ENCODE results near the gene VENTX. TPM values are rescaled to one million over a fixed set of nuclear protein-coding genes. Genes with fewer than 3 reads are reported as not detected.

The VENTX gene
- total RNA-seq, 1 experiment from 2014 or later, result not detected

DNA sequence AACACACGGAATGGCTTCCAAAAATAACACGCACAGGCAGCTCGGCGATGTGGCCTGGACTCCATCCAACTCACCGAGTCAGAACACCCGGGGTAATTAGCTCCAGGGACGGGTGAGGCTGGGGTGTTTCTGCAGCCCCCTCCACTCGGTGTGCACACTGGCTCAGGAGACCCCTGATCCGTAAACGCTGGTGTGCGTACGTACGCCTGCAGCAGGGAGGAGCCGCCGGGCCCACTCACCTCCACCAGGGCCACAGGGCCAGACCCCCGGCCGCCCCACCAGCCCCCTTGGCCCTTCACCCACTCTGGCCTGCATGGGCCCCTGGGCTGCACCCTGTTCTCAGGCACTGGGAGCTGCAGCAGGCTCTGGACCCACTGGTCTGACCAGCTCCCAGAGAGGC is 30.0 kb upstream of the VENTX start:
- H3K36me3 Mint-ChIP-seq (ENCODE audit: insufficient read depth, unreplicated experiment), result peaks cover under 1% of the 10 kb centered on the region
- intact Hi-C loops (cut with micrococcal nuclease; ENCODE audit: unreplicated experiment), result no loop called here
- no peak for DNase-seq
- TF ChIP-seq, protein P1, sequence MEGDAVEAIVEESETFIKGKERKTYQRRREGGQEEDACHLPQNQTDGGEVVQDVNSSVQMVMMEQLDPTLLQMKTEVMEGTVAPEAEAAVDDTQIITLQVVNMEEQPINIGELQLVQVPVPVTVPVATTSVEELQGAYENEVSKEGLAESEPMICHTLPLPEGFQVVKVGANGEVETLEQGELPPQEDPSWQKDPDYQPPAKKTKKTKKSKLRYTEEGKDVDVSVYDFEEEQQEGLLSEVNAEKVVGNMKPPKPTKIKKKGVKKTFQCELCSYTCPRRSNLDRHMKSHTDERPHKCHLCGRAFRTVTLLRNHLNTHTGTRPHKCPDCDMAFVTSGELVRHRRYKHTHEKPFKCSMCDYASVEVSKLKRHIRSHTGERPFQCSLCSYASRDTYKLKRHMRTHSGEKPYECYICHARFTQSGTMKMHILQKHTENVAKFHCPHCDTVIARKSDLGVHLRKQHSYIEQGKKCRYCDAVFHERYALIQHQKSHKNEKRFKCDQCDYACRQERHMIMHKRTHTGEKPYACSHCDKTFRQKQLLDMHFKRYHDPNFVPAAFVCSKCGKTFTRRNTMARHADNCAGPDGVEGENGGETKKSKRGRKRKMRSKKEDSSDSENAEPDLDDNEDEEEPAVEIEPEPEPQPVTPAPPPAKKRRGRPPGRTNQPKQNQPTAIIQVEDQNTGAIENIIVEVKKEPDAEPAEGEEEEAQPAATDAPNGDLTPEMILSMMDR (IDR thresholded peaks at IDR 0.05; ENCODE audit: unreplicated experiment), result no peak
- no peaks in the 10 kb centered on the region for H3K9me3 Mint-ChIP-seq (ENCODE audit: low read depth, unreplicated experiment)
- no peaks in the 10 kb centered on the region for H3K4me1 Mint-ChIP-seq (ENCODE audit: low read depth, unreplicated experiment)
- H3K27me3 Mint-ChIP-seq (ENCODE audit: unreplicated experiment), result no peaks in the 10 kb centered on the region
- BruUV-seq (replicated peaks), result no TSS peak
- H3K4me3 Mint-ChIP-seq (ENCODE audit: low read depth, unreplicated experiment), result no peak overlapping the region
- no peak overlapping the region for H3K27ac Mint-ChIP-seq (ENCODE audit: unreplicated experiment)
- CTCF ChIA-PET, result no interaction called here

DNA sequence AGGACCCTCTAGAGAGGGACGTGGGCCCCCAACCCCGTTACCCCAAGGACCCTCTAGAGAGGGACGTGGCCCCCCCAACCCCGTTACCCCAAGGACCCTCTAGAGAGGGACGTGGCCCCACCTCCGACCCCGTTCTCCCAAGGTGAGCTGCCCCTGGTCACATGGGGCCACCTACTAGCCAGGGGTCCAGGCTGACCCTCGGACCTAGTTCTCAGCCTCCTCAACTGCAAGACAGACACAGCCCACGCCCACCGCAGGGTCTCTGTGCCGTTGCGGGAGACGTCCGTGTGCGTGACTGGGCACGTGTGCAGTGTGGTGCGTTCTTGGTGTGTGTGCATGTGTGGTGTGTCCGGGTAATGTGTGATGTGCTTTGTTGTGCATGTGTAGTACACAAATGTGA is 29.2 kb upstream of the VENTX start:
- no peak overlapping the region for H3K27ac Mint-ChIP-seq (ENCODE audit: unreplicated experiment)
- TF ChIP-seq, protein P1 (IDR thresholded peaks at IDR 0.05; ENCODE audit: unreplicated experiment), result no peak
- no peaks in the 10 kb centered on the region for H3K4me1 Mint-ChIP-seq (ENCODE audit: low read depth, unreplicated experiment)
- CTCF ChIA-PET, result no interaction called here
- intact Hi-C loops (cut with micrococcal nuclease; ENCODE audit: unreplicated experiment), result no loop called here
- no peaks in the 10 kb centered on the region for H3K27me3 Mint-ChIP-seq (ENCODE audit: unreplicated experiment)
- no TSS peak for BruUV-seq (replicated peaks)
- no peaks in the 10 kb centered on the region for H3K36me3 Mint-ChIP-seq (ENCODE audit: insufficient read depth, unreplicated experiment)
- H3K9me3 Mint-ChIP-seq (ENCODE audit: low read depth, unreplicated experiment), result no peaks in the 10 kb centered on the region
- no peak for DNase-seq
- no peak overlapping the region for H3K4me3 Mint-ChIP-seq (ENCODE audit: low read depth, unreplicated experiment)

DNA sequence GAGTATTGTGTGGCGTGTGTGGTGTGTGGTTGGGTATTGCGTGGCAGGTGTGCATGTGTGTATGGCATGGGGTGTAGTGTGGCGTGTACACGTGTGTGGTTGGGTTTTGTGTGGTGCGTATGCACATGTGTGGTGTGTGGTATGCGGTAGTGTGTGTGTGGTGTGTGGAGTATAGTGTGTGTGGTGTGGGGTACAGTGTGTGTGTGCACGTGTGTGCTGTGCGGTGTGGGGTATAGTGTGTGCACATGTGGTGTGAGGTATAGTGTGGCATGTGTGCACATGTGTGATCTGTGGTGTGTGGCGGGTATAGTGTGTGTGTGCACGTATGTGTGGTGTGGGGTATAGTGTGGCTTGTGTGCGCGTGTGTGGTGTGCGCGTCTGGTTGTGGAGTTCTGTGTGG is 28.5 kb upstream of the VENTX start:
- H3K4me1 Mint-ChIP-seq (ENCODE audit: low read depth, unreplicated experiment), result no peaks in the 10 kb centered on the region
- CTCF ChIA-PET, result no interaction called here
- no peaks in the 10 kb centered on the region for H3K9me3 Mint-ChIP-seq (ENCODE audit: low read depth, unreplicated experiment)
- BruUV-seq (replicated peaks), result no TSS peak
- TF ChIP-seq, protein P1 (IDR thresholded peaks at IDR 0.05; ENCODE audit: unreplicated experiment), result no peak
- H3K4me3 Mint-ChIP-seq (ENCODE audit: low read depth, unreplicated experiment), result no peak overlapping the region
- intact Hi-C loops (cut with micrococcal nuclease; ENCODE audit: unreplicated experiment), result no loop called here
- H3K27me3 Mint-ChIP-seq (ENCODE audit: unreplicated experiment), result no peaks in the 10 kb centered on the region
- H3K36me3 Mint-ChIP-seq (ENCODE audit: insufficient read depth, unreplicated experiment), result no peaks in the 10 kb centered on the region
- H3K27ac Mint-ChIP-seq (ENCODE audit: unreplicated experiment), result no peak overlapping the region
- no peak for DNase-seq

DNA sequence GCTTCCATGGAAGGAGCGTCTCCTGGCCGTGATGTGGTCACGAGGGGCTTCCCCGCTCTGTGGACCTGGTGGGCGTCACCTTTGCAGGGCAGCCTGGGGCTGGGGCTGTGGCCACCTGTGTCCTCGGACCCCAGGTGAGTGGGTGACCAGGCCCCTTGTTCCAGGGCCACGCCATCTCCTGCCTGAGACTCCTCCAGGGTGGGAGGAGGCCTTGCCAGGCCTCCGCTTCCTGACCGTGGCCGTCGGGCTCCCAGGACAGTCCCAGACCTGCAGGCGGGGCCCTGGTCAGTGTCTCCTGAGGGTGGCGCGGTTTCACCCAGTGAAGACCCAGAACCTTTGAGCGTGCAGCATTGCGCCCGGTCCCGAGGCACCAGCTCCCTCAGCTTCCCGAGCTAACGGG is 28.0 kb upstream of the VENTX start:
- CTCF ChIA-PET, result no interaction called here
- Mint-ChIP-seq H3K27me3 (ENCODE audit: unreplicated experiment) (no peaks in the 10 kb centered on the region), H3K9me3 (ENCODE audit: low read depth, unreplicated experiment) (no peaks in the 10 kb centered on the region), H3K4me3 (ENCODE audit: low read depth, unreplicated experiment) (no peak overlapping the region), H3K4me1 (ENCODE audit: low read depth, unreplicated experiment) (no peaks in the 10 kb centered on the region), H3K27ac (ENCODE audit: unreplicated experiment) (no peak overlapping the region), H3K36me3 (ENCODE audit: insufficient read depth, unreplicated experiment) (no peaks in the 10 kb centered on the region)
- TF ChIP-seq, protein P1 (IDR thresholded peaks at IDR 0.05; ENCODE audit: unreplicated experiment), result no peak
- intact Hi-C loops (cut with micrococcal nuclease; ENCODE audit: unreplicated experiment), result no loop called here
- no TSS peak for BruUV-seq (replicated peaks)
- no peak for DNase-seq

Measured in Calu3 (cell line).